Limb (tissue), 2 donors: Measurements from ENCODE around the gene FTCDNL1.

Experiments used
- DNase-seq, 2 donors: peaks; one replicate each; pipeline ENCODE4 v3.0.0-alpha.2; 2016; ENCODE audit errors: extremely low spot score in 2 of 2

Gene FTCDNL1

DNA sequence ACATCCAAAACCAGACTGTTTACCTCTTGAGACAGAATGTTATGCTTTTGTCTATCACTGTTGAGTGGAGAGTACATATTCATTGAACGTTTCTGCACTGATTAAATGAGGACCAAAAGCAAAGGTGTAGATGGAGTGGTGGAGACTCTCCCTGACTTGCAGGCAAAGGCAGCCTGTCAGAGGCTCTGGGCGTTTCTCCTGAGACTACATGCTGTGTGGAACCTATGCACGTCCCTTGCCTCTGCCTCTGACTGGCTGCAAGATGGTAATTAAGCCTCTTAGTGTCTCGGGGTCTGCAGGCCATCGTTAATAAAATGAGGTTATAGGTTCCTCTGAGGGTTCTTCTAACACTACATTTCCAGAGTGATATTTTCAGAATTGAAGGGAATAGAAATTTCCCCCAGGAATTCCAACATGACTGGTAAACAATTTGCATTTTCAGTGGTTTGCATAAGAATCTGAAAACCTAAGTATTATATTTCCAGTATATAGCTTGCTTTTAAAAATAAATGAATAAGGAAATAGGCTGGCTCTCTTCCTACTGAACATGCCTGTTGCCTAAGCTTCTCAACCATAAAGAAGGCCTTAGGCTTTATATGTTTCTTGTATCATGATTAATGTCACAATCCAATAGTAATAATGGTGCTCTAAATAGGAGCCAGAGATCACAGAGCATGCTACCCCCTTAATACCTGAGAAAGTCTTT lies 107.4 kb downstream of the FTCDNL1 start:
- DNase-seq = no peak

DNA sequence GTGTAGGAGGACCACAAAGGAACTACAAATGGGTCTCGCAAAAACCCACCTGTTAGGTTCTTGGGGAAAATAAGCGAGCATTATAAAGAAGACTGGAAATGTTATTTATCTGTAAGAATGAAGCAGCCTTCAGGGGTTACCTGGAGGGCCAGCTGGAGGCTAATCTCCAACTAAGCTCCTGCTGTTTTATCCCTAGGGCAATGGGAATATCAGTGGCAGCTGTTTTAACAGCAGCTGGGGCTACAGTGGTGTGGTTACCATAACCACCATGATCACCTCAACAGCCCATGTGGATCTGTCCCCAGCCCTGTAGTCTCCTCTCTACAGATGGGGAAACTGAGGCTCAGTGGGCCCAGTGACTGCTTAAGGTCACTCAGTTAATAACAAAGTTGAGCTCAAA lies 108.1 kb downstream of the FTCDNL1 start:
- DNase-seq = no peak

DNA sequence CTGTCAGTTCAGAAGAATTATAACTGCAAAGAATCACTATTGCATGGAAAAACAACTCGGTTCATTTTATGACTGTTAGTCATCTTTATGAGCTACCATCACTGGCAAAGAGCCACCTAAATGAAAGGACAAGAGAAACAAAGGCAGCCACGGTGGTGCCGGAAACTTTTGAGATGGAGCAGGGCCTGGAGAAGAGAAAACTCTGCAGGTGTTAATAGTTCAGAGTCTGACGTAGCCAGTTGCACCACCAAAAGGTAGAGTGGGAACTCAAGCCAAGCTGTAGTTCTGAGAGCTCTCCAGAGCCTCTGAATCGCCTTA lies 110.9 kb downstream of the FTCDNL1 start:
- DNase-seq = no peak

DNA sequence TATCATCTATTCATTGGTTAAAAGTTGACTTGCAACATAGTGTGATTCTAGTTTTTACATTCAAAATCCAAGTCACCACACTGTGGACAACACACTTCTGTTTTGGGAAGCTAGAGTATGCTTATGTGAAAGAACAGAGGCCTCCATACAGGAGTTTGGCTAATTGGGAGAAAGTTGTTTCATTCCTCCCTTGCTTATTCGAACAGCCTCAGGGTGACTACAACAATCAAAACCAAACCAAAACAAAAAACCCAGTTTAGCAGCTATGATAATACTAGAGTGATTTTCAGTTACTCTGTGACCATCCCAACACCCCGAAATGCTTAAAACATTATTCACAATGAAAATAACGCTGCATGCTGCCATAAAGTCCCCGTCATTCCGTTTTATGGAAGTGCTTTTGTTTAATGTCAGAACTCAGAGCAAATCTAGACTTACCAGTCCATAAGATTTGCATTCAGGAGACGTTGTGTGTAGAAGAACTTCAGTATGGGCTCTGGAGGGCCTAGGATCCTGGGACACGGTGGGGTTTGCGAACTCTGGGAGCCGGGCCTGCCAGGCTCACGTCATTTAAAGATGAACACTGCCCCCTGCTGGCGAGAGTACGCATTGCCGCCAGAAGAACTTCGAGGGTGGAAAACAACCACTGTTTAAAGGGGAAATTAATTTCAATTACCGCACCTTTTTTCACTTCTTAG lies 111.4 kb downstream of the FTCDNL1 start:
- peak; percentile 71 to 85 for DNase-seq

DNA sequence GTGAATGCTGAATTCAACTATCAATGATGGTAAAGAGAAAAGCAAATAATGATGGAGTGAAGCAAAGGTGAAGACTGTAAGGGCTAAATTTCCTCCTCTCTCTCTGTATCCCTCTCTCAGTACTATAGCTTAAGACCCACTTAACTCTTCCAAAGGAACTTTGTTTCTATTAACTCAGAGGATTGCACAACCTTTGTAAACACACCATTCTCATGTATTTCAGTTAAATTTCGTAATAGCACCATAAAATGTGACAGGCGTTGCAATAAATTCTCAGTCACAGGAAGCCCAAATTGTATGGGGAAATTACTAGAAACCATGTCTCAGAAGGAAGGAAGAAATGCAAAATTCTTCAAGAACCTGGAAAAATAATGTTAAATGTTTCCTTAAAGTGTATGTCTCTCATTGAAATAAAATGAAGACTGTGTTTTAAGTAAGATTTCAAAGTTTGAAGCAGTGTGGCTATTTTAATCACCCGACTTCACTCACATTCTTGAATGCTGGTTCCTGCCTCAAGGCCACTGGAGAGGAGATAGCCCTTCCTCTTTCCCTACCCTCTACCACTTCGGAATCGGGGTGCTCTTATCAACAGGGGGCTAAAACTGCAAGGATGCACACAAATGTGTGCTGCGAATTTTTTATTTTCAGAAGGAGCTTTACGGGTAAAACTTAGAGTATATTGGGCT lies 112.1 kb downstream of the FTCDNL1 start:
- DNase-seq = no peak

DNA sequence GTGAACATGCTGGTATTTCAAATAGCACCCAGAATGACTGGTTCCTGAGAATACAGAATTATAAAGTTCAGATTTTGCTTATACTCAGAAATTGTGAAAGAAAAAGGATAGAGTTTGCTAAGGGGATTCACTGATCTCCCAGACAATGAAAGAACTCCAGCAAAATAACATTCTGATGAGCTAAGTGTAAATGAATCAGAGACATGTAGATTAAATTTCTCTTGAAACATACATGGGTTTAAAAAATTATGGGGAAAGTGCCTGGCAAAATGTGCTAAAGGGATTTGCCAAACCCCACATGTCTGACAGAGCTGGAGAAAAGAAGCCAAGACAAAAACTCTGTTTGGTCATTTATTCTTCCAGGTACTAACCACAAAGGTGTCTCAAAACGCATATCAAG lies 116.3 kb downstream of the FTCDNL1 start:
- DNase-seq = no peak

DNA sequence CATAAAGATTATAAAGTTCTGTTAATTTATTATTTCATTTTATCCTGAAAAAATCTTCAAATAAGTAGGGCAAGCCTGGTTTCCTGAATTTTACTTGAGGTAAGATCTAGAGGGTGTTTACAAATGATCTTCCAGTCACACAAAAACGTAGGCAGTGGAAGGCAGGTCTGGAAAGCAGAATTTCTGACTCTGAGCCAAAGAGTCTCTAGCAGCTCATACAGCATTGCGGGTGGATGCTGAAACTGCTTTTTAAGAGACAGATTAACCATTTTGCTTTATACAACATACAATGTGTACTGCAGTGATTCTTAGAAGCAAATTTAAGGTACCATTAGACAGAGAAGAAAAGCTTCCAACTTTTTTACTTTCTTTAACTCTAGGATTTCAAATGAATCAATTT lies 117.0 kb downstream of the FTCDNL1 start:
- DNase-seq = no peak

DNA sequence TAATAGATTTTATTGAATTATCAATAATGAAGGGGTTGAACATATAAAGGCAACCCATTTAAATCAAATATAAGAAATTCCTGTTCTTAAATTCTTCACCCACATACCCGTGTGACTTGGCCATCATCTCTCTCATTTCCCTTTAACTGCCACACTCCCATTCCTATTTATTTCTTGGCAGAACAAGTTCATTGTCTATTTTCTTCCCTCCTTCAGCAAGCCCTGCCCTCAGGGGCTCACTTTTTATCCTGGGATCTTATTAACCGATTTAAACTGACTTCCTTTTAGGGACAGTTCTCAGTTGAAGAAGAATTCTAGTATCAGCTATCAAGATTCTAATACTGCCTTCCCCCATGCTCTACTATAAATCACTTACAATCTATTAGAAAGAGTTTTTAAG lies 123.2 kb downstream of the FTCDNL1 start:
- no peak for DNase-seq

DNA sequence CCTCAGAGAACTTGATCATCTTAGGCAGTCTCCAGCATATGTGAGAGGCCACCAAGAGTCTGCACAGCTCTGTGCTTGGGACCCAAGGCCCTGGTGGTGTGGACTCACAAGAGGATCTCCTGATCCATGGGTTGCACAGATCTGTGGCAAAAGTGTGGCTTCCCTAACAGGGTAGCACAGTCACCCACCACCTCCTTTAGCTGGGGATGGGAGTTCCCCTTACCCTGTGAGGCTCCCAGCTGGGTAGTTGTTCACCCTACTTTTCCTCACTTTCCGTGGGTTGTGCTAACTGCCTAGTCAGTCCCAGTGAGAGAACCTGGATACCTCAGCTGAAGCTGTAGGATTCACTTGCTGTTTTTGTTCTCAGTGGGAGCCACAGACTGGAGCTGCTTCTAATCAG lies 123.7 kb downstream of the FTCDNL1 start:
- DNase-seq = no peak

DNA sequence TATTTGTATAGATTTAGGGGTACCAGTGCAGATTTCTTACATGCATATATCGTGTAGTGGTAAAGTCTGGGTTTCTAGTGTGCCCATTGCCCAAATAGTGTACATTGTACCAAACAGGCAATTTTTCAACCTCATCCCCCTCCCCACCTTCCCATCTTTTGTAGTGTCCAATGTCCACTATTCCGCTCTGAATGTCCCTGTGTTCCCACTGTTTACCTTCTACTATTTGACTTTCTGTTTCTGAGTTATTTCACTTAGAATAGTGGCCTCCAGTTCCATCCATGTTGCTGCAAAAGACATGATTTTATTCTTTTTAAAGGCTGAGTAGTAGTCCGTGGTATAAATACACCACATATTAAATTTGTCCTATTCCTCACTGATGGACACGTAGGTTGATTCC lies 132.9 kb downstream of the FTCDNL1 start:
- DNase-seq = no peak

DNA sequence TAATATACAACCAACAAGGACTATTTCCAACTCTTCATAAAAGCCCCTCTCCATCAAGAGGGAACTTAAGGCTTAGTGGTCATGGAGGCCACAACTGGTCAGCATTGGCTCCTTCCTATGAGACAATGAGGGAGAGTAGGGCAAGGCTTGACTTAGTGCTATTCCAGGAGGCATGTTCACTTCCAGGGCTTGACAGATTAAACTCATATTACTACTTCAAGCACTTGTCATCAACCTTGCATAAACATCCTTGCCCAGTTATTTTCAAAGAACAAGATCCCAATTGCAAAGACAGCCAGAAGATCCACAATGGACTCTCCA lies 133.4 kb downstream of the FTCDNL1 start:
- no peak for DNase-seq

DNA sequence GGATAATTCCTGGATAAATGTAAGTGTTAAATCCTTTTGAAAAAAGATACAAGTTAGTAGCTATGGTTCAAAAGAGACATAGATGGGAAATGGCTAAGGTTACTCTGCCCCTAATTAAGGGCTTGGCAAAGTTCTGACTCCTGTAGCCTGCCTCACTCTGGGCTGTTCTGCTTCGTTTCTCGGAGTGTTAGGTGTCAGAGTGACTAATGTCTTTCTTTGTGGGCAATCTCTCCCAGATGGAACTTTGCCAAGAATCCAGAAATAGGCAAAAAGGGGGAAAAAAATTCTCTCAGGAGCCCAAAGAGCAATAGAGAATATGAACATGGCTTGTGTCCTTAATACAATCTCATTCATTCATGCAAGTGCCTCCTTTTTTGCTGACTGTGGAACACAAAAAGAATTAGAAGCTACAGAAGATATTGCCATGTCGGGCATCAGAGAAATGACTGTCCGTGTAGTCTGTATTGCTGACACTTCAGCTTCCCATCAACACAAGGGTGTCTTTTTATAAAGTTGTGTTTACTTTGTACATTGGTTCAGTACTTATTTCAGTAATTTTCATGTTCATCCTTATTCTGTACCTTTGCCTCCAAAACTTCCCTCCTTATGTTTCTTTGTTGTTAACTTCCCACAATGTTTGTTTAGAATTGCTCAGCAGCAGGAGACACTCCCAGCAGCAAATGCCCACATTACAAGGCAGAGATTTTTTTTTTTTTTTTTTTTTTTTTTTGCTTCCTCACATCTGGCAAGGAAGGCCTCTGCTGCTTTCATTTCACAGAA lies 134.0 kb downstream of the FTCDNL1 start:
- no peak for DNase-seq

DNA sequence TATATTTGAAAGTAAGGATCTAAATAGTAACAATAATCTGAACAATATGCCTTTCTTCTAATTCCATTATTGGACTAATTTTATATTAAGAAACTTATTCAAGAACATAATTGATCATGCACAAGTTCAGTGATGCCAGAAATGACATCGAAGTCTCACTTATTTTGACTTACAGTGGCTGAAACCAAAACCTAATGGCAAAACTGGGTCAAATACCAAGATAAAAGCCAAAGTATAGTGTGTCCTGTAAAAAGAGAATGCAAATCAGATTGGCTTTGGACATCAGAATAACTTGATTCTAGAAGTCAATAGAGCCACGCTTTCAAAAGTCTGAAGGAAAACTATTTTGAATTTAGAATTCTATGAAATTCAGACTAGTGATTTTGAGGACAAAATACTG lies 137.2 kb downstream of the FTCDNL1 start:
- no peak for DNase-seq

DNA sequence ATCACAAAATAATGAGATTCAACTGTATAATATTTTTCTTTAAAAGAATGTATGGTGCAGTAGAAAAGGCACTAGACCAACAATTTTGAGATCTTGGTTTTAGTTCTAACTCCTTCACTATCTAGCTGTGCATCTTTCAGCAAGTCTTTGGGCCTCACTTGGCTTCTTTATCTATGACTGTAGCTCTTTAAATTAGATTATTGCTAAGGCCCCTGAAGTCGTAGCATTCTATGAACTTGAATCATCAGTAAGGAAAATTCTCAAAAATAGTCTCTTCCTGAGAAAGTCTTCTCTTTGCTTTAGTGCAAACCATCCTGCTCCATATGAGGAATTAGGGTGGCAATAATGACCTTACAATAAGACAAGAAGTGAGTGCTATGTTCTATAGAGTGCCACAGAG lies 140.4 kb downstream of the FTCDNL1 start:
- DNase-seq = no peak
